HFFc6 (cell line): Measurements from ENCODE around the gene NLK. TPM values are rescaled to one million over a fixed set of nuclear protein-coding genes. Genes with fewer than 3 reads are reported as not detected.
"Not testable (repeated sequence)": the region's sequence is repeated elsewhere in the genome, so short reads cannot be mapped to it uniquely, and the experiment has no call there.

Source experiments
- DNase-seq: peaks from one replicate; pipeline ENCODE4 v3.0.0-alpha.2; 2018
- H3K27ac Mint-ChIP-seq: 2 replicates; pipeline ENCODE4 v1.8.0; 2020; ENCODE audit warnings: mild to moderate bottlenecking, mixed read lengths
- H3K27me3 Mint-ChIP-seq: 2 replicates; pipeline ENCODE4 v1.8.0; 2021; ENCODE audit warnings: mild to moderate bottlenecking, moderate library complexity, mixed read lengths; ENCODE audit not compliant: insufficient read depth
- H3K36me3 Mint-ChIP-seq: 2 replicates; pipeline ENCODE4 v1.8.0; 2021; ENCODE audit warnings: low read depth, mixed read lengths
- H3K4me1 Mint-ChIP-seq: 2 replicates; pipeline ENCODE4 v1.8.0; 2020; ENCODE audit warnings: low read depth, mixed read lengths
- H3K4me3 Mint-ChIP-seq: 2 replicates; pipeline ENCODE4 v1.8.0; 2020; ENCODE audit warnings: mild to moderate bottlenecking, moderate library complexity, mixed read lengths
- H3K9me3 Mint-ChIP-seq: 2 replicates; pipeline ENCODE4 v1.8.0; 2020; ENCODE audit warnings: mild to moderate bottlenecking, mixed read lengths
- total RNA-seq, 6 experiments: library from RNA; stranded (reverse); fragmentation: NEBNext Ultra II Directional; extraction: Animal tissue kit (Norgen Biotek cat#: 25700); gene quantifications; 2 replicates in 1 of 6; 3 replicates in 5 of 6; pipeline ENCODE4 v1.2.3, GENCODE V29; 2021
- TF ChIP-seq, protein P1 (sequence below): fragments of 200-600 bp; sonication (generic); IDR thresholded peaks from 2 replicates; pipeline ENCODE4 v1.5.0; 2021; ENCODE audit warnings: antibody characterized with exemption, mild to moderate bottlenecking

Gene NLK
- total RNA-seq, 6 experiments from 2014 or later = 18.5 to 25.3 (median 22.1) TPM

DNA sequence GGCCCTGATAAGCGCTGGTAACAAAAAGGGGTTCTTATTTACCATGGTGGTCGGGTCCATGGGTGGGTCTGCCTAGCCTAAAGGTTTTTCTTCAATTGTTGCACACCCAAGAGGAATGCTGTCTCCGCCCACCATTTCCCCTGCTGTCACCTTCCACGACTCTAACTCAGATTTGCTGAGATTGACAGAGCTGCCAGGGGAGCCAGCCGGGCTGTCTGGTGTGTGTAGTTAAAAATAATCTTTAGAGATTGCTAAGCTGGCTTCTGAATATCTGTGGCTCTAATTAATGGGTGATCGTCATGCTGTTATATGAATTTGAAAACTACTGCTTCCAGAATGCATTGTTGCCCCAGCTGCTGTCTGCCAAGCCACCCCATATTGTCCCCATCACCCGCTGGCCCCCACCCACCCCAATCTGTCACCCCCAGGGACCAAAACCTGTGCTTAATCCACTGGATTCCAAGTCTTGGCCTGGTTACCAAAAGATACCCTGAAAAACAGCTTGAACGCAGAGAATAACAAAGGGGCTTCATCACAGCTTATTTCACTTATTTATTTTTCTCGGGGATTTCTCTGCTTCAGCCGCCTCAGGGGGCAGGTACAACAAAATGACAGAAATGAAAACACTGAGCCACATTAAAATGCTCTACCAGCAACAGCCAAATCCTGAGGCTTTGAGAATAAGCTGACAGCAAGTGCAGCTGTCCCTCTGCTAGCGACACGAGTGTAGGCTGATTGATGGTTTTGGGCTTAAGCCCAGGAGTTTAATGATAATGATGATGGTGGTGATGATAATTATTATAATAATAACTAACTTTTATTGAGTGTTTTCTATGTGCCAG is 46.1 kb upstream of the NLK start:
- Mint-ChIP-seq H3K27me3 (peaks cover 14% of the 10 kb centered on the region), H3K4me1 (peaks cover 7% of the 10 kb centered on the region; the same call in 1 of the 2 replicates), H3K27ac (no peak overlapping the region), H3K9me3 (no peaks in the 10 kb centered on the region), H3K4me3 (no peak overlapping the region), H3K36me3 (no peaks in the 10 kb centered on the region)
- DNase-seq = no peak
- TF ChIP-seq, protein P1, sequence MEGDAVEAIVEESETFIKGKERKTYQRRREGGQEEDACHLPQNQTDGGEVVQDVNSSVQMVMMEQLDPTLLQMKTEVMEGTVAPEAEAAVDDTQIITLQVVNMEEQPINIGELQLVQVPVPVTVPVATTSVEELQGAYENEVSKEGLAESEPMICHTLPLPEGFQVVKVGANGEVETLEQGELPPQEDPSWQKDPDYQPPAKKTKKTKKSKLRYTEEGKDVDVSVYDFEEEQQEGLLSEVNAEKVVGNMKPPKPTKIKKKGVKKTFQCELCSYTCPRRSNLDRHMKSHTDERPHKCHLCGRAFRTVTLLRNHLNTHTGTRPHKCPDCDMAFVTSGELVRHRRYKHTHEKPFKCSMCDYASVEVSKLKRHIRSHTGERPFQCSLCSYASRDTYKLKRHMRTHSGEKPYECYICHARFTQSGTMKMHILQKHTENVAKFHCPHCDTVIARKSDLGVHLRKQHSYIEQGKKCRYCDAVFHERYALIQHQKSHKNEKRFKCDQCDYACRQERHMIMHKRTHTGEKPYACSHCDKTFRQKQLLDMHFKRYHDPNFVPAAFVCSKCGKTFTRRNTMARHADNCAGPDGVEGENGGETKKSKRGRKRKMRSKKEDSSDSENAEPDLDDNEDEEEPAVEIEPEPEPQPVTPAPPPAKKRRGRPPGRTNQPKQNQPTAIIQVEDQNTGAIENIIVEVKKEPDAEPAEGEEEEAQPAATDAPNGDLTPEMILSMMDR = no peak

GRCh38 chr17:27997044-27997401 is 45.5 kb upstream of the NLK start:
- no peak for DNase-seq
- H3K27ac Mint-ChIP-seq = no peak overlapping the region
- H3K4me3 Mint-ChIP-seq = no peak overlapping the region
- H3K4me1 Mint-ChIP-seq = peaks cover 7% of the 10 kb centered on the region; the same call in 1 of the 2 replicates
- H3K9me3 Mint-ChIP-seq = no peaks in the 10 kb centered on the region
- H3K36me3 Mint-ChIP-seq = no peaks in the 10 kb centered on the region
- TF ChIP-seq, protein P1 = no peak
- peaks cover 14% of the 10 kb centered on the region for H3K27me3 Mint-ChIP-seq

- no peaks in the 10 kb centered on the region for H3K9me3 Mint-ChIP-seq
- no peak overlapping the region for H3K27ac Mint-ChIP-seq
- DNase-seq = no peak
- peaks cover 14% of the 10 kb centered on the region for H3K27me3 Mint-ChIP-seq
- H3K4me1 Mint-ChIP-seq = peaks cover 7% of the 10 kb centered on the region; the same call in 1 of the 2 replicates
- no peak overlapping the region for H3K4me3 Mint-ChIP-seq
- H3K36me3 Mint-ChIP-seq = no peaks in the 10 kb centered on the region
- TF ChIP-seq, protein P1 = no peak
Observed at GRCh38 chr17:27997522-27997921, 45.0 kb upstream of the NLK start.

DNA sequence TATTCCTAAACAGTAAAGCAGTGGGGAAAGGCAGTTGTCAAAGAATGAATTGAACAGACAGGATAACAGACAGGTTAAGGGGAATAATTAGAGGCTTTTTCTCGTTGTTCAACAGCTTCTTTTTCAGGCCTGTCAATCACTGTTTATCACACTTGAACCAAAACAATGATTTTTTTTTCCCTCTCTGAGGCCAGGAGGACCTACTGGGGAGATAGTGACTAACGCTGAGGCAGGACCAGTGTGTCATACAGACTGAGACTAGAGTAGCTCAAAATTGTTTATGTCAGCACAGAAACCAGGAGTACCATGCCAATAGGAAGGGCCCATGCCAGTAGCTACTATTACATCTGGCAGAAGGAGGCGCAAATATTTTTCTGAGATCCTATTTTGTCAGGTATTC is 41.3 kb upstream of the NLK start:
- no peak for DNase-seq
- Mint-ChIP-seq H3K36me3 (no peaks in the 10 kb centered on the region), H3K27me3 (peaks cover 14% of the 10 kb centered on the region), H3K4me1 (no peaks in the 10 kb centered on the region), H3K27ac (no peak overlapping the region), H3K9me3 (no peaks in the 10 kb centered on the region), H3K4me3 (no peak overlapping the region)
- TF ChIP-seq, protein P1 = no peak

GRCh38 chr17:28004344-28004743 is 38.1 kb upstream of the NLK start:
- Mint-ChIP-seq H3K27me3 (peaks cover 11% of the 10 kb centered on the region), H3K36me3 (no peaks in the 10 kb centered on the region), H3K4me1 (no peaks in the 10 kb centered on the region), H3K4me3 (no peak overlapping the region), H3K9me3 (no peaks in the 10 kb centered on the region), H3K27ac (no peak overlapping the region)
- TF ChIP-seq, protein P1 = no peak
- DNase-seq = no peak

DNA sequence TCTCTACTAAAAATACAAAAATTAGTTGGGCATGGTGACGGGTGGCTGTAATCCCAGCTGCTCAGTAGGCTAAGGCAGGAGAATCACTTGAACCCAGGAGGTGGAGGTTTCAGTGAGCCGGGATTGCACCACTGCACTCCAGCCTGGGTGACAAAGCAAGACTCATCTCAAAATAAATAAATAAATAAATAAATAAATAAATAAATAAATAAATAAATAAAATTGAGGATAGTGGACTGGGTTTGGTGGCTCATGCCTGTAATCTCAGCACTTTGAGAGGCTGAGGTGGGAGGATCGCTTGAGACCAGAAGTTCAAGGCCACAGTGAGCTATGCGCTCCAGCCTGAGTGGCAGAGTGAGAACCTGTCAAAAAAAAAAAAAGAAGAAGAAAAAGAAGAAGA is 34.6 kb upstream of the NLK start:
- not testable (repeated sequence) for H3K36me3 Mint-ChIP-seq, H3K4me3 Mint-ChIP-seq, DNase-seq, H3K9me3 Mint-ChIP-seq, H3K4me1 Mint-ChIP-seq, H3K27ac Mint-ChIP-seq
- H3K27me3 Mint-ChIP-seq = peaks cover 13% of the 10 kb centered on the region
